Mesendoderm (in vitro differentiated cells): ENCODE measurements around the gene FAM184B.

Experiments
- DNase-seq: peaks from one replicate; pipeline ENCODE4 v3.0.0; 2013
- H2AK5ac ChIP-seq: 2 replicates; pipeline ENCODE4 v1.6.1; 2013; ENCODE audit warnings: low read length, inconsistent platforms
- H2BK120ac ChIP-seq: 2 replicates; pipeline ENCODE4 v1.6.1; 2013; ENCODE audit warnings: low read depth, mild to moderate bottlenecking, low read length, moderate library complexity, mixed read lengths
- H2BK15ac ChIP-seq: replicated peaks from 2 replicates; pipeline ENCODE4 v1.6.1; 2013; ENCODE audit warnings: low read depth, mild to moderate bottlenecking, moderate library complexity
- H2BK5ac ChIP-seq: 2 replicates; pipeline ENCODE4 v1.6.1; 2013; ENCODE audit warnings: low read length, inconsistent platforms
- H3K18ac ChIP-seq: 2 replicates; pipeline ENCODE4 v1.6.1; 2013; ENCODE audit warnings: mild to moderate bottlenecking, low read length, mixed read lengths
- H3K23ac ChIP-seq: one replicate; pipeline ENCODE4 v1.6.1; 2013; ENCODE audit warnings: low read length
- H3K27ac ChIP-seq: 2 replicates; pipeline ENCODE4 v1.5.1; 2013; ENCODE audit warnings: low read depth, mild to moderate bottlenecking, inconsistent platforms, low read length, moderate library complexity
- H3K27me3 ChIP-seq: 2 replicates; pipeline ENCODE4 v1.6.1; 2013; ENCODE audit warnings: low read length, control low read depth, mild to moderate bottlenecking, inconsistent platforms; ENCODE audit not compliant: insufficient read depth, poor library complexity
- H3K36me3 ChIP-seq: 2 replicates; pipeline ENCODE4 v1.6.1; 2013; ENCODE audit warnings: low read length, inconsistent platforms; ENCODE audit not compliant: control insufficient read depth, insufficient read depth
- H3K4ac ChIP-seq: one replicate; pipeline ENCODE4 v1.6.1; 2013; ENCODE audit warnings: low read depth, mild to moderate bottlenecking, low read length, moderate library complexity
- H3K4me1 ChIP-seq: 2 replicates; pipeline ENCODE4 v1.6.1; 2013; ENCODE audit warnings: low read depth, low read length, inconsistent platforms; ENCODE audit not compliant: control insufficient read depth
- H3K4me2 ChIP-seq: 2 replicates; pipeline ENCODE4 v1.6.1; 2013; ENCODE audit warnings: low read length
- H3K4me3 ChIP-seq: 2 replicates; pipeline ENCODE4 v1.5.1; 2013; ENCODE audit warnings: mild to moderate bottlenecking, low read length
- H3K56ac ChIP-seq: one replicate; pipeline ENCODE4 v1.6.1; 2013; ENCODE audit warnings: low read length
- H3K79me1 ChIP-seq: 2 replicates; pipeline ENCODE4 v1.6.1; 2013; ENCODE audit warnings: low read length, inconsistent platforms
- H3K79me2 ChIP-seq: 2 replicates; pipeline ENCODE4 v1.6.1; 2013; ENCODE audit warnings: mild to moderate bottlenecking, low read length; ENCODE audit not compliant: control insufficient read depth, insufficient read depth
- H3K9ac ChIP-seq: 2 replicates; pipeline ENCODE4 v1.6.1; 2013; ENCODE audit warnings: low read length, inconsistent platforms
- H4K5ac ChIP-seq: one replicate; pipeline ENCODE4 v1.6.1; 2013; ENCODE audit warnings: low read length
- H4K8ac ChIP-seq: one replicate; pipeline ENCODE4 v1.6.1; 2013; ENCODE audit warnings: low read depth, mild to moderate bottlenecking, control low read depth, low read length, moderate library complexity
- WGBS: extraction: QIAGEN DNeasy Blood & Tissue Kit; methylation state at CpG from one replicate; pipeline ENCODE4 v1.1.7; 2013; ENCODE audit warnings: low lambda C conversion rate, missing lambda C conversion rate; ENCODE audit not compliant: insufficient coverage; ENCODE audit errors: extremely low coverage; 5-methylcytosine and 5-hydroxymethylcytosine counted together

The FAM184B gene

GRCh38 chr4:17763931-17764330, 17.5 kb downstream of the FAM184B start:
- Histone ChIP-seq H2AK5ac (no peak overlapping the region), H2BK15ac (no peak overlapping the region), H4K5ac (no peak overlapping the region), H3K27ac (no peak overlapping the region), H3K79me2 (no peaks in the 10 kb centered on the region), H3K79me1 (no peaks in the 10 kb centered on the region), H3K4ac (no peak overlapping the region), H3K4me3 (no peak overlapping the region), H3K4me2 (no peak overlapping the region), H3K23ac (no peak overlapping the region), H3K18ac (no peak overlapping the region), H2BK5ac (no peak overlapping the region), H3K27me3 (no peaks in the 10 kb centered on the region), H3K56ac (no peak overlapping the region), H3K4me1 (no peaks in the 10 kb centered on the region), H4K8ac (no peak overlapping the region), H3K9ac (no peak overlapping the region), H2BK120ac (no peak overlapping the region), H3K36me3 (no peaks in the 10 kb centered on the region)
- no CpG with 5 or more reads among the region's 5 CpGs for WGBS
- no peak for DNase-seq

GRCh38 chr4:17763416-17763815, 18.0 kb downstream of the FAM184B start:
- no peak overlapping the region for H3K4me3 ChIP-seq
- H2BK15ac ChIP-seq, result no peak overlapping the region
- no peak overlapping the region for H2AK5ac ChIP-seq
- no peak for DNase-seq
- no peaks in the 10 kb centered on the region for H3K79me2 ChIP-seq
- H4K8ac ChIP-seq, result no peak overlapping the region
- no peak overlapping the region for H3K56ac ChIP-seq
- H3K4me1 ChIP-seq, result no peaks in the 10 kb centered on the region
- H3K4ac ChIP-seq, result no peak overlapping the region
- no peak overlapping the region for H2BK120ac ChIP-seq
- no peak overlapping the region for H3K23ac ChIP-seq
- H3K9ac ChIP-seq, result no peak overlapping the region
- no peak overlapping the region for H4K5ac ChIP-seq
- H3K18ac ChIP-seq, result no peak overlapping the region
- no peaks in the 10 kb centered on the region for H3K27me3 ChIP-seq
- H3K27ac ChIP-seq, result no peak overlapping the region
- no peak overlapping the region for H2BK5ac ChIP-seq
- WGBS, result no CpG with 5 or more reads among the region's 3 CpGs
- no peaks in the 10 kb centered on the region for H3K36me3 ChIP-seq
- H3K79me1 ChIP-seq, result no peaks in the 10 kb centered on the region
- H3K4me2 ChIP-seq, result no peak overlapping the region

- Histone ChIP-seq H2BK15ac (no peak overlapping the region), H2BK120ac (no peak overlapping the region), H3K18ac (no peak overlapping the region), H3K4me3 (no peak overlapping the region), H4K8ac (no peak overlapping the region), H3K27ac (no peak overlapping the region), H2AK5ac (no peak overlapping the region), H3K4me2 (no peak overlapping the region), H2BK5ac (no peak overlapping the region), H3K27me3 (no peaks in the 10 kb centered on the region), H3K9ac (no peak overlapping the region), H3K56ac (no peak overlapping the region), H3K4ac (no peak overlapping the region), H4K5ac (no peak overlapping the region), H3K23ac (no peak overlapping the region), H3K79me2 (no peaks in the 10 kb centered on the region), H3K79me1 (no peaks in the 10 kb centered on the region), H3K4me1 (no peaks in the 10 kb centered on the region), H3K36me3 (no peaks in the 10 kb centered on the region)
- peak; percentile 36 for DNase-seq
- WGBS, result no CpG with 5 or more reads among the region's 1 CpG
Observed at GRCh38 chr4:17762726-17763125, 18.7 kb downstream of the FAM184B start.

GRCh38 chr4:17761062-17761461, 20.4 kb downstream of the FAM184B start:
- Histone ChIP-seq H4K8ac (no peak overlapping the region), H3K4ac (no peak overlapping the region), H3K4me2 (no peak overlapping the region), H2BK5ac (no peak overlapping the region), H3K27ac (no peak overlapping the region), H3K4me1 (no peaks in the 10 kb centered on the region), H2AK5ac (no peak overlapping the region), H3K23ac (no peak overlapping the region), H3K56ac (no peak overlapping the region), H3K27me3 (no peaks in the 10 kb centered on the region), H2BK15ac (no peak overlapping the region), H3K9ac (no peak overlapping the region), H4K5ac (no peak overlapping the region), H3K4me3 (no peak overlapping the region), H3K18ac (no peak overlapping the region), H3K79me2 (no peaks in the 10 kb centered on the region), H3K36me3 (no peaks in the 10 kb centered on the region), H3K79me1 (no peaks in the 10 kb centered on the region), H2BK120ac (no peak overlapping the region)
- no CpG with 5 or more reads among the region's 1 CpG for WGBS
- no peak for DNase-seq

- no peak overlapping the region for H3K9ac ChIP-seq
- H2BK15ac ChIP-seq, result no peak overlapping the region
- no peaks in the 10 kb centered on the region for H3K27me3 ChIP-seq
- H3K4ac ChIP-seq, result no peak overlapping the region
- H3K79me2 ChIP-seq, result no peaks in the 10 kb centered on the region
- WGBS, result no CpG with 5 or more reads among the region's 6 CpGs
- no peak overlapping the region for H2BK5ac ChIP-seq
- no peak overlapping the region for H3K27ac ChIP-seq
- H3K79me1 ChIP-seq, result no peaks in the 10 kb centered on the region
- H3K18ac ChIP-seq, result no peak overlapping the region
- H3K4me2 ChIP-seq, result no peak overlapping the region
- H2AK5ac ChIP-seq, result no peak overlapping the region
- no peak overlapping the region for H3K56ac ChIP-seq
- H4K5ac ChIP-seq, result no peak overlapping the region
- H2BK120ac ChIP-seq, result no peak overlapping the region
- H3K23ac ChIP-seq, result peak overlapping the region; percentile 50
- H3K36me3 ChIP-seq, result no peaks in the 10 kb centered on the region
- H4K8ac ChIP-seq, result no peak overlapping the region
- DNase-seq, result peak; percentile 21
- no peak overlapping the region for H3K4me3 ChIP-seq
- H3K4me1 ChIP-seq, result no peaks in the 10 kb centered on the region
Observed at GRCh38 chr4:17760626-17761025, 20.8 kb downstream of the FAM184B start.

GRCh38 chr4:17758485-17758884, 22.9 kb downstream of the FAM184B start:
- no peak overlapping the region for H3K4ac ChIP-seq
- no peak overlapping the region for H3K4me2 ChIP-seq
- H4K5ac ChIP-seq, result no peak overlapping the region
- H3K36me3 ChIP-seq, result no peaks in the 10 kb centered on the region
- no peak overlapping the region for H3K56ac ChIP-seq
- WGBS, result no CpG with 5 or more reads among the region's 5 CpGs
- H2BK120ac ChIP-seq, result no peak overlapping the region
- H2AK5ac ChIP-seq, result no peak overlapping the region
- H2BK15ac ChIP-seq, result no peak overlapping the region
- no peak overlapping the region for H2BK5ac ChIP-seq
- no peak overlapping the region for H3K18ac ChIP-seq
- no peak overlapping the region for H3K27ac ChIP-seq
- no peak overlapping the region for H3K9ac ChIP-seq
- no peak for DNase-seq
- H3K4me1 ChIP-seq, result no peaks in the 10 kb centered on the region
- no peak overlapping the region for H4K8ac ChIP-seq
- H3K79me2 ChIP-seq, result no peaks in the 10 kb centered on the region
- H3K27me3 ChIP-seq, result no peaks in the 10 kb centered on the region
- no peaks in the 10 kb centered on the region for H3K79me1 ChIP-seq
- H3K4me3 ChIP-seq, result no peak overlapping the region
- H3K23ac ChIP-seq, result no peak overlapping the region
